HG03175 (cell line): ENCODE results near the gene TPSD1.
"Not testable (repeated sequence)": the region's sequence is repeated elsewhere in the genome, so short reads cannot be mapped to it uniquely, and the experiment has no call there.

Experiments used
- ATAC-seq: cut with Tn5 transposase; IDR thresholded peaks from one replicate; pipeline ENCODE4 v1.9.1; 2021; ENCODE audit warnings: mild to moderate bottlenecking, moderate library complexity; ENCODE audit not compliant: unreplicated experiment

The TPSD1 gene

GRCh38 chr16:1262210-1262845 is 6.5 kb downstream of the TPSD1 start:
- no peak for ATAC-seq

GRCh38 chr16:1262846-1263221 is 7.0 kb downstream of the TPSD1 start:
- ATAC-seq, result no peak

- no peak for ATAC-seq
These were observed 7.9 kb downstream of the TPSD1 start for GRCh38 chr16:1263591-1264344.

GRCh38 chr16:1264345-1265089 is 8.6 kb downstream of the TPSD1 start:
- ATAC-seq, result no peak

GRCh38 chr16:1265090-1265630 is 9.3 kb downstream of the TPSD1 start:
- ATAC-seq, result no peak

- ATAC-seq, result no peak
These were observed 10.0 kb downstream of the TPSD1 start for GRCh38 chr16:1265826-1266225.

- not testable (repeated sequence) for ATAC-seq
These were observed 13.5 kb downstream of the TPSD1 start for GRCh38 chr16:1269418-1269817.

GRCh38 chr16:1271380-1271723 is 15.5 kb downstream of the TPSD1 start:
- no peak for ATAC-seq

GRCh38 chr16:1271724-1272413 is 16.0 kb downstream of the TPSD1 start:
- ATAC-seq, result not testable (repeated sequence)

GRCh38 chr16:1272453-1273198 is 16.8 kb downstream of the TPSD1 start:
- no peak for ATAC-seq

- no peak for ATAC-seq
These were observed 17.9 kb downstream of the TPSD1 start for GRCh38 chr16:1273816-1274215.

- ATAC-seq, result no peak
These were observed 18.9 kb downstream of the TPSD1 start for GRCh38 chr16:1274767-1275166.

GRCh38 chr16:1275791-1276579 is 20.1 kb downstream of the TPSD1 start:
- no peak for ATAC-seq

- no peak for ATAC-seq
These were observed 20.7 kb downstream of the TPSD1 start for GRCh38 chr16:1276580-1276878.

- no peak for ATAC-seq
These were observed 21.3 kb downstream of the TPSD1 start for GRCh38 chr16:1277151-1277598.

- no peak for ATAC-seq
These were observed 21.9 kb downstream of the TPSD1 start for GRCh38 chr16:1277617-1278282.

- ATAC-seq, result no peak
These were observed 22.6 kb downstream of the TPSD1 start for GRCh38 chr16:1278477-1278876.

- ATAC-seq, result no peak
These were observed 23.4 kb downstream of the TPSD1 start for GRCh38 chr16:1279081-1279944.
